ENCODE results near the gene KLK2. TPM values are rescaled to one million over a fixed set of nuclear protein-coding genes. Genes with fewer than 3 reads are reported as not detected.

Gene KLK2
- total RNA-seq, 2 donors from 2014 or later, result 3,344 to 10,024 TPM

- DNase-seq (ENCODE audit: low spot score), result peak; percentile 88
- Histone ChIP-seq H3K9me3 (no peaks in the 10 kb centered on the region), H3K27ac (peak overlapping the region; percentile 53 to 70), H3K27me3 (replicated peaks; ENCODE audit: insufficient read depth) (no peaks in the 10 kb centered on the region), H3K4me3 (no peak overlapping the region), H3K4me1 (replicated peaks) (no peaks in the 10 kb centered on the region), H3K36me3 (no peaks in the 10 kb centered on the region)
- intact Hi-C loops (cut with DNase I), result no loop called here
- WGBS, result 76% methylated on average over 6 of the region's 6 CpGs
- TF ChIP-seq POLR2A (IDR thresholded peaks at IDR 0.05) (no peak), CTCF (IDR thresholded peaks at IDR 0.05) (no peak), POLR2AphosphoS5 (IDR thresholded peaks at IDR 0.05) (peak; percentile 92)
These were observed 23.5 kb downstream of the KLK2 start for GRCh38 chr19:50896591-50897190.

GRCh38 chr19:50897191-50897607 is 24.0 kb downstream of the KLK2 start:
- no peaks in the 10 kb centered on the region for H3K4me1 ChIP-seq (replicated peaks)
- no peak for DNase-seq (ENCODE audit: low spot score)
- WGBS, result 68% methylated on average over 3 of the region's 3 CpGs
- H3K4me3 ChIP-seq, result no peak overlapping the region
- H3K27ac ChIP-seq, result peak overlapping the region; percentile 53 to 68
- intact Hi-C loops (cut with DNase I), result no loop called here
- H3K36me3 ChIP-seq, result no peaks in the 10 kb centered on the region
- H3K9me3 ChIP-seq, result no peaks in the 10 kb centered on the region
- no peaks in the 10 kb centered on the region for H3K27me3 ChIP-seq (replicated peaks; ENCODE audit: insufficient read depth)
- no peak for TF ChIP-seq POLR2AphosphoS5 (IDR thresholded peaks at IDR 0.05)
- no peak for TF ChIP-seq CTCF (IDR thresholded peaks at IDR 0.05)
- no peak for TF ChIP-seq POLR2A (IDR thresholded peaks at IDR 0.05)

GRCh38 chr19:50897612-50898011 is 24.4 kb downstream of the KLK2 start:
- H3K4me1 ChIP-seq (replicated peaks), result no peaks in the 10 kb centered on the region
- WGBS, result 95% methylated on average over 3 of the region's 3 CpGs
- no peaks in the 10 kb centered on the region for H3K27me3 ChIP-seq (replicated peaks; ENCODE audit: insufficient read depth)
- no peaks in the 10 kb centered on the region for H3K9me3 ChIP-seq
- peak overlapping the region; percentile 53 to 68 for H3K27ac ChIP-seq
- DNase-seq (ENCODE audit: low spot score), result no peak
- no peak for TF ChIP-seq CTCF (IDR thresholded peaks at IDR 0.05)
- no peak for TF ChIP-seq POLR2A (IDR thresholded peaks at IDR 0.05)
- no peak for TF ChIP-seq POLR2AphosphoS5 (IDR thresholded peaks at IDR 0.05)
- H3K4me3 ChIP-seq, result no peak overlapping the region
- intact Hi-C loops (cut with DNase I), result no loop called here
- H3K36me3 ChIP-seq, result no peaks in the 10 kb centered on the region

DNA sequence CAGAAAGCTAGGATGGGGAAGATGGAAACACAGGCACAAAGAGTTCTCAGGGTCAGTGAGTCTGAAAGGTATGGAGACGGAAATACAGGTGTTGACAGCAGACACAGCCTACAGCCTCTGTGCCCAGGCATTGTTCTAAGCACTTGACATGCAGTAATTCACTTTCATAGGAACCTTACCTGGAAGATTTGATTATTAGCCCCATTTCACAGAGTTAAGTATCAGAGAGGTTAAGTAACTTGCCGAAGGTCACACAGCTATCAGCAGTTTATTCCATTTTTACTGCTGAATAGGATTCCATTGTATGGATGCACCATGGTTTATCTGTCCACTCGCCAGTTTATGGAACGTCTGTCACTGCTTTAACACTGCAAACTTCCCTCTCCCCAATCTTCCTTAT is 24.8 kb downstream of the KLK2 start:
- TF ChIP-seq POLR2AphosphoS5 (IDR thresholded peaks at IDR 0.05) (no peak), CTCF (IDR thresholded peaks at IDR 0.05) (no peak)

DNA sequence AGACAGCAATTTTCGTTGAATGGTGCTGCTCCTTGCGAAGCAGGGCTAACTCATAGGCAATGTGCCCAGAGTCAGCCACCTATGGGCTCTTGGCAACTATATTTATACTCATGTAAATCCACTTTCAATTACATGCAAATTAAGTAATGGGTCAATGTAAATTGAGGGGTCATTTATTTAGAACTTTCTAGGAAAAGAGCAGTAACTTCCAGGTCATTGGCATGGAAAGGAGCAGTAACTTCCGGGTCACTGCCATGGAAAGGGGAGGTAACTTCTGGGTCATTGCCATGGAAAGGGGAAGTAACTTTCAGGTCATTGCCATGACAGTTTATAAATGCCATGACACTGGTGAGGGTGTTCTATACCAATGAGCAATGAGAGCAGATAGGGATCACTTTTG is 26.3 kb downstream of the KLK2 start:
- Histone ChIP-seq H3K4me3 (no peak overlapping the region), H3K4me1 (replicated peaks) (no peaks in the 10 kb centered on the region), H3K27ac (peak overlapping the region; percentile 23 to 68), H3K27me3 (replicated peaks; ENCODE audit: insufficient read depth) (no peaks in the 10 kb centered on the region), H3K9me3 (no peaks in the 10 kb centered on the region), H3K36me3 (no peaks in the 10 kb centered on the region)
- no peak for DNase-seq (ENCODE audit: low spot score)
- TF ChIP-seq POLR2A (IDR thresholded peaks at IDR 0.05) (no peak), CTCF (IDR thresholded peaks at IDR 0.05) (no peak), POLR2AphosphoS5 (IDR thresholded peaks at IDR 0.05) (no peak)
- intact Hi-C loops (cut with DNase I), result no loop called here
- 83% methylated on average over 3 of the region's 3 CpGs for WGBS

More for the DNA sequence above, 24.8 kb downstream of the KLK2 start:
- Histone ChIP-seq H3K4me3 (no peak overlapping the region), H3K27me3 (replicated peaks; ENCODE audit: insufficient read depth) (no peaks in the 10 kb centered on the region), H3K27ac (peak overlapping the region; percentile 53 to 68), H3K4me1 (replicated peaks) (no peaks in the 10 kb centered on the region), H3K36me3 (no peaks in the 10 kb centered on the region), H3K9me3 (no peaks in the 10 kb centered on the region)
- intact Hi-C loops (cut with DNase I), result no loop called here
- no peak for DNase-seq (ENCODE audit: low spot score)
- WGBS, result 79% methylated on average over 4 of the region's 4 CpGs

All from prostate gland (tissue), 2 donors.